H1 (cell line): ENCODE results near the gene BTBD8. TPM values are rescaled to one million over a fixed set of nuclear protein-coding genes. Genes with fewer than 3 reads are reported as not detected.

Source experiments
- CTCF ChIA-PET: fragments of 300-600 bp; sonication (Branson Sonifier 250); formaldehyde crosslinking; loops from one replicate; lab custom pipeline; 2021; ENCODE audit not compliant: partially characterized antibody; lab: Charles Lee
- POLR2A ChIA-PET: fragments of 300-600 bp; sonication (Branson Sonifier 250); formaldehyde crosslinking; loops from one replicate; lab custom pipeline; 2021; ENCODE audit warnings: inconsistent platforms; ENCODE audit not compliant: partially characterized antibody; lab: Charles Lee
- DNase-seq, 2 experiments: peaks; one replicate each; pipeline versions ENCODE4 v3.0.0 to v3.0.0-alpha.2; 2010 to 2022; ENCODE audit warnings: low spot score in 2 of 2, low read depth in 1 of 2, mixed read lengths in 1 of 2
- FAIRE-seq: peaks from 2 replicates; lab custom pipeline; 2011; peaks lifted over from hg19 to GRCh38; lab: Jason Lieb, UNC
- H2AFZ ChIP-seq: 2 replicates; pipeline ENCODE4 v1.8.1; 2012; ENCODE audit warnings: low read length, inconsistent platforms
- H2AK5ac ChIP-seq: 2 replicates; pipeline ENCODE4 v1.6.1; 2013; ENCODE audit warnings: low read depth, low read length
- H2BK120ac ChIP-seq: replicated peaks from 2 replicates; pipeline ENCODE3; 2013; ENCODE audit warnings: low read depth, low read length, inconsistent platforms
- H2BK12ac ChIP-seq: 2 replicates; pipeline ENCODE4 v1.6.1; 2013; ENCODE audit warnings: low read depth, low read length
- H2BK15ac ChIP-seq: 2 replicates; pipeline ENCODE4 v1.6.1; 2013; ENCODE audit warnings: low read length
- H2BK20ac ChIP-seq: 2 replicates; pipeline ENCODE4 v1.6.1; 2013; ENCODE audit warnings: low read length
- H2BK5ac ChIP-seq: 2 replicates; pipeline ENCODE4 v1.6.1; 2013; ENCODE audit warnings: low read depth, low read length
- H3K14ac ChIP-seq: 2 replicates; pipeline ENCODE4 v1.6.1; 2013; ENCODE audit warnings: inconsistent platforms; ENCODE audit not compliant: insufficient read length
- H3K18ac ChIP-seq: 2 replicates; pipeline ENCODE4 v1.6.1; 2013; ENCODE audit warnings: low read length; ENCODE audit errors: extremely low read depth
- H3K23ac ChIP-seq: 2 replicates; pipeline ENCODE4 v1.6.1; 2013; ENCODE audit warnings: inconsistent platforms; ENCODE audit not compliant: insufficient read length
- H3K23me2 ChIP-seq: 2 replicates; pipeline ENCODE4 v1.6.1; 2013; ENCODE audit warnings: low read depth, low read length
- H3K27ac ChIP-seq: 2 replicates; pipeline ENCODE4 v1.6.1; 2011; ENCODE audit warnings: low read depth, low read length, inconsistent platforms
- H3K27me3 ChIP-seq, 4 experiments: replicated peaks in 1 of 4; 1 replicate in 1 of 4; 2 replicates in 3 of 4; pipeline versions ENCODE4 v1.6.1 to v1.8.1; 2011 to 2013; ENCODE audit warnings: low read length in 3 of 4, mild to moderate bottlenecking in 3 of 4, inconsistent platforms in 2 of 4, mixed read lengths in 2 of 4, moderate library complexity in 1 of 4; ENCODE audit not compliant: control insufficient read depth in 3 of 4, insufficient read depth in 3 of 4; ENCODE audit errors: extremely low read depth in 1 of 4
- H3K36me3 ChIP-seq, 4 experiments: 2 replicates each; pipeline versions ENCODE4 v1.6.1 to v1.8.1; 2011 to 2013; ENCODE audit warnings: mild to moderate bottlenecking in 4 of 4, low read length in 3 of 4, moderate library complexity in 2 of 4, control low read depth in 1 of 4, inconsistent platforms in 1 of 4; ENCODE audit not compliant: insufficient read depth in 4 of 4, control insufficient read depth in 2 of 4
- H3K4ac ChIP-seq: replicated peaks from 2 replicates; pipeline ENCODE3; 2013; ENCODE audit warnings: low read length, low read depth, mixed read lengths, inconsistent platforms; ENCODE audit not compliant: insufficient read length
- H3K4me1 ChIP-seq, 4 experiments: replicated peaks in 1 of 4; 1 replicate in 1 of 4; 2 replicates in 3 of 4; pipeline versions ENCODE4 v1.6.1 to v1.8.1; 2011 to 2013; ENCODE audit warnings: low read length in 3 of 4, inconsistent platforms in 2 of 4, mixed read lengths in 1 of 4; ENCODE audit not compliant: insufficient read depth in 4 of 4, control insufficient read depth in 3 of 4
- H3K4me2 ChIP-seq, 2 experiments: 2 replicates each; pipeline versions ENCODE4 v1.6.1 to v1.8.1; 2011 to 2013; ENCODE audit warnings: low read depth in 2 of 2, low read length in 2 of 2, control low read depth in 1 of 2, inconsistent platforms in 1 of 2, mild to moderate bottlenecking in 1 of 2; ENCODE audit not compliant: insufficient read depth in 1 of 2
- H3K4me3 ChIP-seq, 4 experiments: fragments of 200-600, 300-600 bp in 1 of 4; sonication (generic), shearing (Covaris generic), sonication (Bioruptor Twin) in 1 of 4; 2 replicates each; pipeline versions ENCODE4 v1.5.1 to v1.8.1; 2011 to 2016; ENCODE audit warnings: low read length in 4 of 4, low read depth in 3 of 4, control low read depth in 2 of 4, inconsistent platforms in 2 of 4, mild to moderate bottlenecking in 2 of 4, mixed read lengths in 1 of 4, moderate library complexity in 1 of 4; ENCODE audit not compliant: insufficient read depth in 2 of 4; ENCODE audit errors: extremely low read depth in 1 of 4
- H3K56ac ChIP-seq: replicated peaks from 2 replicates; pipeline ENCODE3; 2013; ENCODE audit warnings: low read depth, mild to moderate bottlenecking, mixed read lengths, low read length, inconsistent platforms; ENCODE audit not compliant: insufficient read length
- H3K79me1 ChIP-seq: 2 replicates; pipeline ENCODE4 v1.6.1; 2013; ENCODE audit warnings: low read depth, low read length, control low read depth
- H3K79me2 ChIP-seq, 2 experiments: 2 replicates each; pipeline versions ENCODE4 v1.6.1 to v1.8.1; 2012 to 2013; ENCODE audit warnings: low read length in 2 of 2, mild to moderate bottlenecking in 2 of 2, inconsistent platforms in 1 of 2; ENCODE audit not compliant: insufficient read depth in 2 of 2, control insufficient read depth in 1 of 2
- H3K9ac ChIP-seq, 4 experiments: replicated peaks in 1 of 4; 1 replicate in 1 of 4; 2 replicates in 3 of 4; pipeline versions ENCODE4 v1.6.1 to v1.8.1; 2011 to 2013; ENCODE audit warnings: low read depth in 3 of 4, low read length in 3 of 4, control low read depth in 2 of 4, mild to moderate bottlenecking in 2 of 4, moderate library complexity in 2 of 4, inconsistent platforms in 1 of 4; ENCODE audit errors: extremely low read depth in 1 of 4
- H3K9me3 ChIP-seq, 2 experiments: 2 replicates each; pipeline versions ENCODE4 v1.6.1 to v1.8.1; 2012 to 2013; ENCODE audit warnings: mild to moderate bottlenecking in 2 of 2, moderate library complexity in 2 of 2, control low read depth in 1 of 2, inconsistent platforms in 1 of 2, low read depth in 1 of 2, low read length in 1 of 2, mixed read lengths in 1 of 2; ENCODE audit not compliant: insufficient read depth in 2 of 2
- H4K20me1 ChIP-seq, 2 experiments: replicated peaks in 1 of 2; 2 replicates each; pipeline versions ENCODE3 to v1.8.1; 2011 to 2013; ENCODE audit warnings: inconsistent platforms in 2 of 2, low read length in 2 of 2, mild to moderate bottlenecking in 1 of 2; ENCODE audit not compliant: insufficient read depth in 2 of 2, control insufficient read depth in 1 of 2
- H4K5ac ChIP-seq: 2 replicates; pipeline ENCODE4 v1.6.1; 2013; ENCODE audit warnings: low read length, low read depth, mixed read lengths, inconsistent platforms; ENCODE audit not compliant: insufficient read length
- H4K8ac ChIP-seq: 2 replicates; pipeline ENCODE4 v1.8.0; 2013; ENCODE audit warnings: mild to moderate bottlenecking, moderate library complexity, low read length, inconsistent platforms; ENCODE audit not compliant: insufficient read depth; ENCODE audit errors: extremely low read depth
- H4K91ac ChIP-seq: replicated peaks from 2 replicates; pipeline ENCODE3; 2013; ENCODE audit warnings: low read length, mixed read lengths, inconsistent platforms; ENCODE audit not compliant: insufficient read length
- SP2 ChIP-seq: IDR thresholded peaks from 2 replicates; pipeline ENCODE4 v1.6.1; 2012; ENCODE audit warnings: mild to moderate bottlenecking, low read length, inconsistent platforms
- WGBS, 2 experiments: shearing (Covaris generic) in 1 of 2; methylation state at CpG; one replicate each; pipeline versions ENCODE4 v1.1.6 to v1.1.7; 2013 to 2015; ENCODE audit warnings: low lambda C conversion rate in 2 of 2, mixed read lengths in 2 of 2, inconsistent platforms in 1 of 2, low coverage in 1 of 2, missing lambda C conversion rate in 1 of 2; ENCODE audit not compliant: insufficient replicate concordance in 2 of 2, insufficient coverage in 1 of 2, insufficient read length in 1 of 2; ENCODE audit errors: extremely low coverage in 1 of 2, missing lambda C conversion rate in 1 of 2; 5-methylcytosine and 5-hydroxymethylcytosine counted together
- polyA plus RNA-seq, 7 experiments: library from polyadenylated mRNA; depleted of rRNA in 3 of 7; stranded (reverse) in 5 of 7; unstranded in 2 of 7; fragments of >200 nt in 5 of 7; fragments of 200-250 nt in 2 of 7; gene quantifications; 1 replicate in 5 of 7; 2 replicates in 1 of 7; 4 replicates in 1 of 7; pipeline versions ENCODE4 v1.2.1 to v1.2.3, GENCODE V29; 2011 to 2013; ENCODE audit warnings: missing spikeins in 2 of 7, mixed read lengths in 2 of 7
- total RNA-seq: library from RNA; stranded (reverse); fragmentation: NEBNext Ultra II Directional; extraction: Animal tissue kit (Norgen Biotek cat#: 25700); gene quantifications from 2 replicates; pipeline ENCODE4 v1.2.1, GENCODE V29; 2021

Gene BTBD8
- total and polyA plus RNA-seq, 2 of the 8 experiments (the other 6 are each of a cell fraction or from before 2014, with no cell fraction given): 0.44 to 2.5 TPM

DNA sequence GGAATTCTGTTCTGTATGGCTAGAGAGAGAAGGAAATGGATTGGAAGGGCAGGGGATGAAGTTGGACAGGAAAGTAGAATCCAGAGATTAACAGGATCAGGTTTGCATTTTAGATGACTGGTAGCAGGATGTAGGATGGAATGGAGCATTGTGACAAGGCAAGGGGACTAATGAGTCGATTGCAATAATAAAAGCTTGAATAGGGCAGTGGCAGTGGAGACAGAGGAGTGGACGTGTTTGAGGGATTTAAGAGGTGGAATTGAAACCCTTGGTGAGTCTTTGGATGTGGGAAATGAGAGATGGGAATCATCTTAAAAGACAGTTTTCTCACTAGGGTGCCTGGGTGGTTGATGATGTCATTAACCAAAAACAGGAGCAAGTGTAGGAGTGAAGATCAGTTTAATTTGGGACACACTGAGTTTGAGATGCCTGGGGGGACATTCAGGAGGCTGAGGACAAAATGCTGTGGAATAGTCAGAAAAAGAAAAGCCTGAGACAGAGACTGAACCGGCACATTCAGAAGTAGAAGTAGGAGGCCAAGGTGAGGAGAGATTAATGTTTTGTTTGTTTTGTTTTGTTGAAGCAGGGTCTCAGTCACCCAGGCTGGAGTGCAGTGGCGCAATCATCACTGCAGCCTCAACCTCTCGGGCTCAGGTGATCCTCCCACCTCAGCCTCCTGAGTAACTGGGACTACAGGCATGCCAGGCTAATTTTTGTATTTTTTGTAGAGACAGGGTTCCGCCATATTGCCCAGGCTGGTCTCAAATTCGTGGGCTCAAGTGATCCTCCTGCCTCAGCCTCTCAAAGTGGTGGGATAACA lies 108.5 kb downstream of the BTBD8 start:
- Histone ChIP-seq H3K79me2 (no peaks in the 10 kb centered on the region), H2BK5ac (no peak overlapping the region), H3K9ac (no peak overlapping the region), H3K36me3 (no peaks in the 10 kb centered on the region), H3K4me3 (no peak overlapping the region), H4K8ac (no peak overlapping the region), H2BK20ac (no peak overlapping the region), H3K4me1 (peaks cover 0 to 2% (median under 1%) of the 10 kb centered on the region in 4 experiments; a peak in 4 of 7 replicates), H4K91ac (no peak overlapping the region), H4K5ac (no peak overlapping the region), H2AFZ (no peak overlapping the region; the same call in 1 of the 2 replicates), H3K4ac (no peak overlapping the region), H3K4me2 (no peak overlapping the region), H3K14ac (no peak overlapping the region), H3K23ac (no peak overlapping the region), H3K27me3 (no peaks in the 10 kb centered on the region), H3K23me2 (peaks cover 3% of the 10 kb centered on the region; the same call in 1 of the 2 replicates), H2BK15ac (no peak overlapping the region), H3K9me3 (no peaks in the 10 kb centered on the region), H3K79me1 (no peaks in the 10 kb centered on the region), H2AK5ac (no peak overlapping the region), H2BK12ac (no peak overlapping the region), H3K27ac (no peak overlapping the region), H4K20me1 (no peaks in the 10 kb centered on the region), H3K56ac (no peak overlapping the region), H3K18ac (no peak overlapping the region), H2BK120ac (no peak overlapping the region)
- DNase-seq (no peak), FAIRE-seq (no peak)
- POLR2A ChIA-PET: no interaction called here
- TF ChIP-seq SP2: no peak
- 83% methylated on average over 7 of the region's 7 CpGs; no CpG with 5 or more reads in 1 of the 2 experiments for WGBS, 2 experiments
- CTCF ChIA-PET: interaction anchor here (1.1 kb wide), 1 partner anchor 13 kb away, joined by 3 read pairs; no protein-coding TSS in a partner anchor
